ENCODE results near the gene UBE2E3. TPM values are rescaled to one million over a fixed set of nuclear protein-coding genes. Genes with fewer than 3 reads are reported as not detected.

The UBE2E3 gene
- total RNA-seq, 6 experiments from 2014 or later, result 21.0 to 45.5 (median 31.0) TPM

- DNase-seq (no peak), ATAC-seq (no peak)
- Histone ChIP-seq H3K27me3 (no peaks in the 10 kb centered on the region), H3K4me1 (peaks cover 0 to 22% (median 0%) of the 10 kb centered on the region in 4 donors), H3K27ac (no peak overlapping the region), H3K4me3 (no peak overlapping the region), H3K9me3 (no peaks in the 10 kb centered on the region), H3K36me3 (no peaks in the 10 kb centered on the region)
- WGBS (ENCODE audit: insufficient coverage, low coverage, low lambda C conversion rate, missing lambda C conversion rate), result 76% methylated on average over 4 of the region's 4 CpGs
- intact Hi-C loops (cut with DNase I), result no loop called here
- TF ChIP-seq POLR2A (IDR thresholded peaks at IDR 0.05) (no peak), CTCF (IDR thresholded peaks at IDR 0.05) (no peak)
Observed at GRCh38 chr2:181007086-181007837, 26.9 kb downstream of the UBE2E3 start.

GRCh38 chr2:181008407-181008806 is 28.0 kb downstream of the UBE2E3 start:
- TF ChIP-seq POLR2A (IDR thresholded peaks at IDR 0.05), result no peak
- no peak for TF ChIP-seq CTCF (IDR thresholded peaks at IDR 0.05)
- intact Hi-C loops (cut with DNase I), result no loop called here
- H3K9me3 ChIP-seq, result no peaks in the 10 kb centered on the region
- H3K4me1 ChIP-seq, result peaks cover 0 to 22% (median 0%) of the 10 kb centered on the region in 4 donors
- H3K36me3 ChIP-seq, result no peaks in the 10 kb centered on the region
- H3K27me3 ChIP-seq, result no peaks in the 10 kb centered on the region
- no peak overlapping the region for H3K27ac ChIP-seq
- WGBS (ENCODE audit: insufficient coverage, low coverage, low lambda C conversion rate, missing lambda C conversion rate), result 67% methylated on average over 3 of the region's 3 CpGs
- H3K4me3 ChIP-seq, result no peak overlapping the region
- DNase-seq, result no peak
- ATAC-seq, result no peak

GRCh38 chr2:181021199-181021789 is 40.9 kb downstream of the UBE2E3 start:
- DNase-seq (no peak), ATAC-seq (no peak)
- H3K27ac ChIP-seq, result no peak overlapping the region
- H3K36me3 ChIP-seq, result no peaks in the 10 kb centered on the region
- no peak overlapping the region for H3K4me3 ChIP-seq
- TF ChIP-seq CTCF (IDR thresholded peaks at IDR 0.05) (no peak), POLR2A (IDR thresholded peaks at IDR 0.05) (no peak)
- H3K9me3 ChIP-seq, result no peaks in the 10 kb centered on the region
- intact Hi-C loops (cut with DNase I), result no loop called here
- H3K4me1 ChIP-seq, result no peaks in the 10 kb centered on the region
- WGBS (ENCODE audit: insufficient coverage, low coverage, low lambda C conversion rate, missing lambda C conversion rate), result 87% methylated on average over 1 of the region's 1 CpG
- H3K27me3 ChIP-seq, result no peaks in the 10 kb centered on the region

- Histone ChIP-seq H3K4me3 (no peak overlapping the region), H3K4me1 (no peaks in the 10 kb centered on the region), H3K9me3 (no peaks in the 10 kb centered on the region), H3K27me3 (no peaks in the 10 kb centered on the region), H3K27ac (no peak overlapping the region), H3K36me3 (no peaks in the 10 kb centered on the region)
- ATAC-seq, result no peak
- intact Hi-C loops (cut with DNase I), result no loop called here
- DNase-seq, result no peak
- TF ChIP-seq POLR2A (IDR thresholded peaks at IDR 0.05), result no peak
- no peak for TF ChIP-seq CTCF (IDR thresholded peaks at IDR 0.05)
- WGBS (ENCODE audit: insufficient coverage, low coverage, low lambda C conversion rate, missing lambda C conversion rate), result 71% methylated on average over 3 of the region's 3 CpGs
Observed at GRCh38 chr2:181022652-181023051, 42.2 kb downstream of the UBE2E3 start.
